GM18909 (cell line): Measurements from ENCODE around the gene MAP3K7CL.
A peak's percentile ranks its signal among the peaks of the same experiment; 100 is the strongest.

Source experiments
- ATAC-seq: cut with Tn5 transposase; IDR thresholded peaks from one replicate; pipeline ENCODE4 v1.9.1; 2021; ENCODE audit warnings: mild to moderate bottlenecking; ENCODE audit not compliant: unreplicated experiment, poor library complexity

The MAP3K7CL gene

GRCh38 chr21:29130270-29130969 is at the start of gene MAP3K7CL:
Gene MAP3K7CL, plus strand, starts transcription at chr21:29130644. Its CDS starts 2,701 bp downstream, at chr21:29133345.
- peak; percentile 46 for ATAC-seq

GRCh38 chr21:29082046-29082815 is 48.2 kb upstream of the MAP3K7CL start:
- ATAC-seq, result no peak

DNA sequence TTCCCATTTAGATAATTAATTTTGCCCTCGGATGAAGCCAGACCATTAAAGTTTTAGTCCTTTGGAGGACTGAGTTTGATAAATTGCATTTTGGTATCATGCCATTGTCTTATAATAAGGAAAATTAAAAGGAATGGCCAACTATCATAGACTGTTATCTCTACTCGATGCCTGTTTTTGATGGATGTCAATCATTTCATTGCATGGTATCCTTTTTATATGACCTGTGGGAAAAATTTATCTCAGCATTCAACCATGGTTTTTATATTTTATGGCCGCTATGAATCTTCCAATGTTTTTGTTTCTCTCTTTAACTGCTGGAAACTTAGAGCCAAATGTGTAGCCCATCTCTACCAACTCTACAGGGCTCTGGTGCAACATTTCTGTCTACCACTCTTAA is 47.1 kb upstream of the MAP3K7CL start:
- no peak for ATAC-seq

DNA sequence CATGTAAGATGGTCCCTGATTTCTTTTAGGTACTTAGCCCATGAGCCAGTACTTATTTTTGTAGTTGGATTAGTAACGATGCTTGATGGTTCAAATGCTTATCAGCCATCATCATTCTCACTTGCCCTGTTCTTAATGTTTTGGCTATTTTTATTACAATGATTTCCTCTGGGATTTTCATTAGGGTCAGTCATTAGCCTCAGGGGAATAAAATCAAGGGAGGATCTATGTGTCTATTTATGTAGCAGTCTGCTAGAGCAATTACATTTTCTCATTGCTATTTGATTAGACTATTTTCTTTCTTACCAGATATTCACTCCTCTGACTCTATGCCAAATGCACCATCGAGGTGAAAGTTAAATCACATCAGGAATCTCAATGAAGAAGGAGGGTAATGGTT is 46.1 kb upstream of the MAP3K7CL start:
- no peak for ATAC-seq

DNA sequence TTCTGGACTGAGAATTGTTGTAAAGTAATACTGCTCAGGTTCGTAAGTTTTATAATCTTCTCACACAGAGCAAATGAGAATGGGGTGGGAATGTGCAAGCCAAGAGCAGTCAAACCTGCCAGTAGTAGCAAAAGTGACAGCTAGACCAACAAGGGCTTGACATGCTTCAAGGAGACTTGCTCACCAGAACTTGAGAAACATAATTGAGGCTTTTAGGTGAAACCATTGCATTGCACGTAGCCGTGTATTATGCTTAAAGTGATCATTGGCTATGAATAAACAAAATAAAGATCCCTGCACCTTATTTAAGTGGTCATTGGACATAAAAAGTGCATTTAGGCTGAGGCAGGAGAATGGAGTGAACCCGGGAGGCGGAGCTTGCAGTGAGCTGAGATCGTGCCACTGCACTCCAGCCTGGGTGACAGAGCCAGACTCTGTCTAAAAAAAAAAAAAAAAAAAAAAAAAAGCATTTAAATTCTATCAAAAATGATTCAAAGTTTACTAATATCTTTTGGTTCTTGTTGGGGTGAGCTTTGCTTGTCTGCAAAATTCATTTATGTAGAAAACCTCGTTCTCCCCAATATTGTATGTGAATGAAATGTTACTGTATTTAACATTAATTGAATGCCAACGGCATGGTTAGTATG is 45.2 kb upstream of the MAP3K7CL start:
- ATAC-seq, result no peak

DNA sequence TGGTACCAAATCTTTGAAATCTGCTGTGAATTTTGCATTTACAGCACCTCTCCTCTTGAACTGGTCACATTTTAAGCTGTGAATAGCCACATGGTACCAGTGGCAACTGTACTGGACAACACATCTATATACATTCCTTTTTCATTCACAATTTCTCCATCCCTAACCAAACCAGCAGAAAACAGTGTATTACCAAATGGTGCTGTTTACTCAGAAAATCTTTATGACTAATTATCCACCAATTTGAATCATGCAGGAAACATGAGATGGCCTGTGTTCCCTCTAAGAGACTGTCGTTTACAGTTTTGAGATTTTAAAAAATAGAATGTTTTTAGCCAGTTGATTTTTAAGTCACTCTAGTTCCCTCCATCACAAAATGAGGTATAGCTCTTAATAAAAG is 39.4 kb upstream of the MAP3K7CL start:
- no peak for ATAC-seq

DNA sequence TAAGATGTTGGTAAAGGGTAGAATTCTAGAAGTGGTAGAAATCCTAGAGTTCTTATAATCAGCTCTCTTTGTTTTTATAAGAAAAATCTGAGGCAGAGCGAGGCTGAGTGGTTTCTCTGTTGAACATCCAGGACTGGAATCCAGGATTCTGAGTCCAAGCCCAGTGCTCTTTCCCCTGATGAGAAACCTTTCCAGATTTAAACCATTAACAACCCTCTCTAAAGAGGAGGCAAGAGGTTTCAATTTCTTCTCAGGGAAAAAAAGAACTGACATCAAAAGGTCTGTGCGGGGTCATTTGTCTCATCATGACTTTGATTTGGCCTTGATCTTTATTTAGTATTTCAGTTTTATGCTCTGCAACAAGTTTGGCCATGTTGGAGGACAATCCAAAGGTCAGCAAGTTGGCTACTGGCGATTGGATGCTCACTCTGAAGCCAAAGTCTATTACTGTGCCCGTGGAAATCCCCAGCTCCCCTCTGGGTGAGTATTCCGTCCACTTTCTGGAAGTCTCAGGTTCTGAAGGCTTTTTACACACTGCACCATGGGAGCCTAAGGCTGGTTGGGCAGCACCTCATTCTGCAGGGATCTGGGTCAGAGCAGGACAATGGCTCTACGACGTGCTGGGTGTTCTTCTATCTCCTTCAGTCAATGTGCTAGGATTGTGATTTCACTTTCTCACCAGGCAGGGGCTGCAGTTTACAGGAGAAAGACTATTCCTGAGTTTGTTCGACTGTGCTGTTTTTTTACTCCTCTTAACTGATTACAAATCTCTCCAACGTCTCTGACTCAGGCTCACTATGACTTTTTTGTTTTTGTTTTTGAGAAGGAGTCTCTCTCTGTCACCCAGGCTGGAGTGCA is 38.1 kb upstream of the MAP3K7CL start:
- no peak for ATAC-seq

GRCh38 chr21:29096218-29097015 is 34.0 kb upstream of the MAP3K7CL start:
- ATAC-seq, result no peak

- ATAC-seq, result no peak
Measured at GRCh38 chr21:29098156-29098555, 32.3 kb upstream of the MAP3K7CL start.

- no peak for ATAC-seq
Measured at GRCh38 chr21:29102791-29103257, 27.6 kb upstream of the MAP3K7CL start.

DNA sequence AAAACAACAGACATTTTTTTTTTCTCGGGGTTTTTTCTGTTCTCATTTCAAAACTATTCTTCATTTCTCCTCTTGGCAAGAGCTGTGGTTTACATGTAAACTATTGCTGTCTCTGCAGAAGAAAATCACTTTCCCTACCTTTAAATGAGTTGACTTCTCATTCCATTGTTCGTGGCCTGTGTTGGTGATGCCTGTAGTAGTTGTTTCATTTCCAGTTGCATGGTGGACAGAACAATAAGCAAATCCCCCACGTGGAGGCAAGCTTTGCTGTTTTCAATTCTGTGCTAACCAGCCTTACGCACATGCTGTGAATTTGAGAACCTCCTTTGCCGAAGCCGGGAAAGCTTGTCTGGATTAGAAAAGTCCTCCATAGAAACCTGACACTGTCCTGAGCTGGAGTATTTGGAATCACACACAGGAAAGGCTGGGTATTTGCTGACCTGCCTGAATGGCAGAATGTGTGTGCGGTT is 26.2 kb upstream of the MAP3K7CL start:
- no peak for ATAC-seq

DNA sequence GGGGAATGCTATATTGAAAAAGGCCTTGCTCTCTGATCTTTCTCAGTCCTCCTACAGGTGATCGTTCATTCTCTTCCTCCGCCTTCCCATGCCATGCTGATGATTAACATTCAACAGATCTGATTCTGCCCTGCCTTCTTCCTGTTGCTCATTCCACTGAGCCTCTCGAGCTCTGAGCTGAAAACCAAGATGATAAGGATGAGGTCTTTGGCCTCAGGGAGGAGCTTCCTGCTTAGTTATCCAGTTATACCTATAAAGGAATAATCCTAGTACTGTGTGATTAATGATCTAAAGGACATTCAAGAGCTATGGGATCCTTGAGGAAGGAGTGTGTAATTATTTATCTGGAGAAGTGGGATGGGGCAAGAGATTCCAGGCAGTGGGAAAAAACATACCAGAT is 25.2 kb upstream of the MAP3K7CL start:
- no peak for ATAC-seq

- ATAC-seq, result no peak
Measured at GRCh38 chr21:29114765-29115500, 15.5 kb upstream of the MAP3K7CL start.

- ATAC-seq, result no peak
Measured at GRCh38 chr21:29115899-29116298, 14.5 kb upstream of the MAP3K7CL start.

GRCh38 chr21:29117372-29117955 is 13.0 kb upstream of the MAP3K7CL start:
- peak; percentile 51 for ATAC-seq

DNA sequence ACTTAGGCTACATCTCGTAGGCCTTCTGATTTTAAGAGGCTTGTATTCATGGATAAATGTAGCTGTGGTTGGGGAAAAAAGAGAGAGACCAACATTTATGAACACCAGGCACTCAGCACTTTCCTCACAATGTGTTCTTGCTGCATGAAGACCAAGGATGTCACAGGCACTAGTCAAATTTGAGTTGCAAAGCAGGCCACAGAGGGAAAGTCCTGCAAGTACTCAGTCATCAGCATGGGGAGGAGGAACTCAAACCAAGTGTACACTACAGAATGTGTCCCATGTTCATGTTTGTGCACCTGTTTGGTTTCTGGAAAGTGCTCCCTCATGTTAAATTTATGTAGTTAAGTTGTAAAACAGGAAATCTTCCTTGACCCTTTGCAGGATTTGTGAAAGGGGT is 8.7 kb upstream of the MAP3K7CL start:
- ATAC-seq, result peak; percentile 62

GRCh38 chr21:29124645-29125044 is 5.8 kb upstream of the MAP3K7CL start:
- peak; percentile 26 for ATAC-seq

- peak; percentile 89 for ATAC-seq
Measured at GRCh38 chr21:29125191-29125590, 5.3 kb upstream of the MAP3K7CL start.
